ENCODE results near the gene CNNM4.
A peak's percentile ranks its signal among the peaks of the same experiment; 100 is the strongest.

CNNM4 gene

GRCh38 chr2:96760036-96760985, at the start of gene CNNM4:
Gene CNNM4, plus strand, starts transcription at chr2:96760902. Its CDS starts 98 bp downstream, at chr2:96761000.
- DNase-seq (ENCODE audit: low read depth in 1 of 2, low spot score in 1 of 2), result peak; percentile 83 to 87

- DNase-seq (ENCODE audit: low read depth in 1 of 2, low spot score in 1 of 2), result no peak
Observed at GRCh38 chr2:96710985-96711384, 49.7 kb upstream of the CNNM4 start.

GRCh38 chr2:96715658-96716057, 45.0 kb upstream of the CNNM4 start:
- DNase-seq (ENCODE audit: low read depth in 1 of 2, low spot score in 1 of 2), result no peak

GRCh38 chr2:96716388-96716787, 44.3 kb upstream of the CNNM4 start:
- DNase-seq (ENCODE audit: low read depth in 1 of 2, low spot score in 1 of 2), result no peak

- DNase-seq (ENCODE audit: low read depth in 1 of 2, low spot score in 1 of 2), result no peak
Observed at GRCh38 chr2:96726131-96726530, 34.6 kb upstream of the CNNM4 start.

GRCh38 chr2:96727431-96727830, 33.3 kb upstream of the CNNM4 start:
- DNase-seq (ENCODE audit: low read depth in 1 of 2, low spot score in 1 of 2), result no peak

GRCh38 chr2:96729748-96730147, 31.0 kb upstream of the CNNM4 start:
- no peak for DNase-seq (ENCODE audit: low read depth in 1 of 2, low spot score in 1 of 2)

- no peak for DNase-seq (ENCODE audit: low read depth in 1 of 2, low spot score in 1 of 2)
Observed at GRCh38 chr2:96730212-96730611, 30.5 kb upstream of the CNNM4 start.

GRCh38 chr2:96733931-96734330, 26.8 kb upstream of the CNNM4 start:
- DNase-seq (ENCODE audit: low read depth in 1 of 2, low spot score in 1 of 2), result no peak

- no peak for DNase-seq (ENCODE audit: low read depth in 1 of 2, low spot score in 1 of 2)
Observed at GRCh38 chr2:96734880-96735583, 25.7 kb upstream of the CNNM4 start.

- DNase-seq (ENCODE audit: low read depth in 1 of 2, low spot score in 1 of 2), result no peak
Observed at GRCh38 chr2:96737251-96737650, 23.5 kb upstream of the CNNM4 start.

- DNase-seq (ENCODE audit: low read depth in 1 of 2, low spot score in 1 of 2), result no peak
Observed at GRCh38 chr2:96737831-96738230, 22.9 kb upstream of the CNNM4 start.

- no peak for DNase-seq (ENCODE audit: low read depth in 1 of 2, low spot score in 1 of 2)
Observed at GRCh38 chr2:96739076-96739632, 21.5 kb upstream of the CNNM4 start.

GRCh38 chr2:96739633-96740428, 20.9 kb upstream of the CNNM4 start, which contains the start of gene LMAN2L:
Gene LMAN2L, minus strand, starts transcription at chr2:96740064. Its CDS starts 24 bp downstream, at chr2:96740040.
- DNase-seq (ENCODE audit: low read depth in 1 of 2, low spot score in 1 of 2), result peak; percentile 88 to 89

GRCh38 chr2:96747061-96747617, 13.6 kb upstream of the CNNM4 start:
- DNase-seq (ENCODE audit: low read depth in 1 of 2, low spot score in 1 of 2), result no peak

- DNase-seq (ENCODE audit: low read depth in 1 of 2, low spot score in 1 of 2), result no peak
Observed at GRCh38 chr2:96751800-96752199, 8.9 kb upstream of the CNNM4 start.

- no peak for DNase-seq (ENCODE audit: low read depth in 1 of 2, low spot score in 1 of 2)
Observed at GRCh38 chr2:96753661-96754282, 6.9 kb upstream of the CNNM4 start.

GRCh38 chr2:96754317-96754716, 6.4 kb upstream of the CNNM4 start:
- no peak for DNase-seq (ENCODE audit: low read depth in 1 of 2, low spot score in 1 of 2)

GRCh38 chr2:96756788-96757476, 3.8 kb upstream of the CNNM4 start:
- DNase-seq (ENCODE audit: low read depth in 1 of 2, low spot score in 1 of 2), result no peak

- no peak for DNase-seq (ENCODE audit: low read depth in 1 of 2, low spot score in 1 of 2)
Observed at GRCh38 chr2:96757477-96757860, 3.2 kb upstream of the CNNM4 start.

All from activated T-helper 1 cell treated with anti-CD3 and anti-CD28 coated beads, Interleukin-2, amount 50 U/mL, for 16 hours (primary cell).